Measurements from ENCODE around the gene SMAD5.

Gene SMAD5

GRCh38 chr5:136190904-136191303 lies 58.3 kb downstream of the SMAD5 start:
- TF ChIP-seq, protein P1, sequence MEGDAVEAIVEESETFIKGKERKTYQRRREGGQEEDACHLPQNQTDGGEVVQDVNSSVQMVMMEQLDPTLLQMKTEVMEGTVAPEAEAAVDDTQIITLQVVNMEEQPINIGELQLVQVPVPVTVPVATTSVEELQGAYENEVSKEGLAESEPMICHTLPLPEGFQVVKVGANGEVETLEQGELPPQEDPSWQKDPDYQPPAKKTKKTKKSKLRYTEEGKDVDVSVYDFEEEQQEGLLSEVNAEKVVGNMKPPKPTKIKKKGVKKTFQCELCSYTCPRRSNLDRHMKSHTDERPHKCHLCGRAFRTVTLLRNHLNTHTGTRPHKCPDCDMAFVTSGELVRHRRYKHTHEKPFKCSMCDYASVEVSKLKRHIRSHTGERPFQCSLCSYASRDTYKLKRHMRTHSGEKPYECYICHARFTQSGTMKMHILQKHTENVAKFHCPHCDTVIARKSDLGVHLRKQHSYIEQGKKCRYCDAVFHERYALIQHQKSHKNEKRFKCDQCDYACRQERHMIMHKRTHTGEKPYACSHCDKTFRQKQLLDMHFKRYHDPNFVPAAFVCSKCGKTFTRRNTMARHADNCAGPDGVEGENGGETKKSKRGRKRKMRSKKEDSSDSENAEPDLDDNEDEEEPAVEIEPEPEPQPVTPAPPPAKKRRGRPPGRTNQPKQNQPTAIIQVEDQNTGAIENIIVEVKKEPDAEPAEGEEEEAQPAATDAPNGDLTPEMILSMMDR (conservative IDR thresholded peaks at IDR 0.05) = no peak
- TF ChIP-seq ZFX (IDR thresholded peaks at IDR 0.05) = no peak
- no peak overlapping the region for H3K27ac ChIP-seq

DNA sequence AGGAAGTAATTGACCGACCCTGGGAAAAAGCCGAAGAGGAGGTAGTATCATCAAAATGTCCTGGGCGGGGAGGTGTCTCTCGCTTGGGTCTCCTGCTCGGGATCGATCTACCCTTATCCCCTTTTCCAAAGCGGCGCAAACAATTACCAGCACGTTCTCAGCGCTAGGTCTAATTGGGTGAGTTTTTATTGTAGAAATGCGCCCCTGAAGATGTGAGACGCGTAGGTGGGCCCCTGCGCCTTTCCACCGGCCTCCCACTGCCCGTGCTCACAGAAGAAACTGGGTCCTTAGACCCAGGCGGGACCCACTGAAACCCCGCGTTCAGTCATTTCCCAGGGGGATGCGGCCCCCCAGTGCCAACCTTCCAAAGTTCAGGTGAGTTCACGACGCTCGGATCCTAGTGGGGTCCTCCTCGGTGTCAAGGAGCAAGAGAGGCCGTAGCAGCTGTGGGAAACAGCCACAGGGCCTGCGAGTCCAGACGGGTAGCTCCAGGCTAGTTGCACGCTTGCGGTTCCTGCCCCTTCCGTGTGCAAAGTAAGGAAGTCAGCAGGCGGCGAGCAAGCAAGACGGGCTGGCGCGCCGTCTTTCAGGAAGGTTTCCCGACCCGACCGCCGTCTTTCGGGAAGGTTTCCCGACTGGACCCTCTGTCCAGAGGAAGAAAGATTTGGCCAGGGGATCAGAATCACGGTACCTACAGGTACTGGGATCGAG lies 58.8 kb downstream of the SMAD5 start:
- TF ChIP-seq ZFX (IDR thresholded peaks at IDR 0.05) = no peak
- TF ChIP-seq, protein P1 (conservative IDR thresholded peaks at IDR 0.05) = no peak
- H3K27ac ChIP-seq = no peak overlapping the region

GRCh38 chr5:136192015-136192525 lies 59.4 kb downstream of the SMAD5 start:
- TF ChIP-seq ZFX (IDR thresholded peaks at IDR 0.05) = no peak
- TF ChIP-seq, protein P1 (conservative IDR thresholded peaks at IDR 0.05) = no peak
- H3K27ac ChIP-seq = no peak overlapping the region

DNA sequence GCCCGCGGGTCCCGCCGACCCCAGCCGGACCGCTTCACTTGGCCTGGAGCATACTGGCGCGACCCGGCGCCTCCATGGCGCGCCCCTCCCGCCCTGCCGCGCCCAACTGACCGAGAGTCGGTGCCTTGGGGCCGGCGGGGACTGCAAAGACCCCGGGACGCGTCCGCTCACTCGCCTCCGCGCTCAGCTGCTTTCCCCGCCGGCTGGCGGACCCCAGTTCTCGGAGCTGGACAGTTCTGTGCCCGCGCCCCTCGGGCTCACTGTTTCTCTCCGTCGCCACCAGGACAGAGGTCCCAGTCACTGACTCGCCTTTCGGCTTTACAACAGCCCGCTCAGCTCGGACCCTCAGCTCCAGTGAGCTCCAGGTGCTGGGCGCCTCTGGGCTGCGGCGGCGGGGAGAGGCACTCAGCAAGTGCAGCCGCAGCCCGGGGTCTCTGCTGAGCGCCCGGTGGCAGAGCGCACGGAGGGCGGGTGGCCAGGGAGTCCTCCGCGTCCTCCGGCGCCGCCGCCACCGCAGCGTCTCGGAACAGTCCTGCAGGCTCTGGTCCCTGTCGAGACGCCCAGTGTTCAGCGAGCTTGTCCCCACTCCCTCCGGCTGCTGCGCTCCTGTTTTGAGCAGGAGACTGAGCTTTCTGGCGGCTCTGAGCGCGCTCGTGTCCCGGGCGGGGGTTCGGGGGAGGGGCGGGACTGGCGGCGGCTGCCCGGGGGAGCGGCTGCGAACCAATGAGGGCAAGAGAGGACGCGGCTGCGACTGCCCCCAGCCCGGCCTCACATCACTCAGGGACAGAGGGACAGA lies 60.1 kb downstream of the SMAD5 start, which contains the start of gene SMIM32:
Gene SMIM32, minus strand, starts transcription at position 637 of the 796 bp plus-strand sequence. CDS start 638 bp downstream, outside the sequence.
- H3K27ac ChIP-seq = no peak within 1 kb of the TSS
- TF ChIP-seq ZFX (IDR thresholded peaks at IDR 0.05) = no peak
- TF ChIP-seq, protein P1 (conservative IDR thresholded peaks at IDR 0.05) = no peak

- TF ChIP-seq ZFX (IDR thresholded peaks at IDR 0.05) = no peak
- TF ChIP-seq, protein P1 (conservative IDR thresholded peaks at IDR 0.05) = no peak
- H3K27ac ChIP-seq = no peak overlapping the region
Measured at GRCh38 chr5:136193322-136193935, 60.8 kb downstream of the SMAD5 start.

DNA sequence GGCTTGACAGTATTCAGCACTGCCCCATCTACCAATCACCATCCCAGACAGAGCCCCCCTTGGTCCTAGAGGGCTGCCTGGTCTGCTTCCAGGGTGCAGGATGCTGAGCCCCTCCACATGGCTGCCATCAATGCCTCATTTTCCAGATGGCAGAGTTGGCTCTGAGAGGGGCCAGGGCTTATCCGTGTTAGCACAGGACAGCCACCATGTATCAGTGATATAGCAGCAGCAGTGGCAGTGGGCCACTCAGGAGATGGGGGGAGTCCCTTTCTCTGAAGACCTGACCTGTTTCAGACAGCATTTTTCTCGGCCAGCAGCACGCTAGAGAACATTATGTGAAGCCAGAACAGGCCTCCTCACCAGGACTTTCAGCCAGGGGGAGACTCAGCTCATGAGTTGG lies 61.9 kb downstream of the SMAD5 start:
- TF ChIP-seq ZFX (IDR thresholded peaks at IDR 0.05) = no peak
- TF ChIP-seq, protein P1 (conservative IDR thresholded peaks at IDR 0.05) = no peak
- H3K27ac ChIP-seq = no peak overlapping the region
